IMR-90 (cell line): ENCODE measurements around the gene CTXN3. TPM values are rescaled to one million over a fixed set of nuclear protein-coding genes. Genes with fewer than 3 reads are reported as not detected.

Experiments used
- ATAC-seq: fragments of 200-7000 bp; cut with Tn5 transposase; 2 replicates; pipeline ENCODE4 v1.9.1; 2020; ENCODE audit warnings: low read depth, mild to moderate bottlenecking, moderate library complexity
- BruUV-seq: library from RNA; stranded (reverse); fragments of 400-500 nt; replicated peaks from 2 replicates; lab custom pipeline; 2021; lab: Mats Ljungman, UMichigan
- CTCF ChIA-PET: fragments of 300-600 bp; formaldehyde crosslinking; extraction: SDS; loops from one replicate; lab custom pipeline; 2021; ENCODE audit warnings: antibody characterized with exemption; lab: Yijun Ruan, JAX
- POLR2A ChIA-PET: fragments of 300-600 bp; sonication (Branson Sonifier 250); formaldehyde crosslinking; loops from one replicate; lab custom pipeline; 2022; ENCODE audit warnings: antibody characterized with exemption; ENCODE audit not compliant: unreplicated experiment; lab: Charles Lee
- DNase-seq: peaks from one replicate; pipeline ENCODE4 v3.0.0; 2013
- H2AFZ ChIP-seq: replicated peaks from 2 replicates; pipeline ENCODE3; 2013; ENCODE audit warnings: low read length, mild to moderate bottlenecking; ENCODE audit not compliant: poor library complexity
- H2AK5ac ChIP-seq: 2 replicates; pipeline ENCODE4 v1.6.1; 2013; ENCODE audit warnings: low read depth, low read length, inconsistent platforms
- H2AK9ac ChIP-seq: replicated peaks from 2 replicates; pipeline ENCODE3; 2013; ENCODE audit warnings: mild to moderate bottlenecking, low read depth, low read length, moderate library complexity; ENCODE audit not compliant: poor library complexity
- H2BK120ac ChIP-seq: 2 replicates; pipeline ENCODE4 v1.6.1; 2013; ENCODE audit warnings: low read depth, low read length, inconsistent platforms
- H2BK15ac ChIP-seq: 3 replicates; pipeline ENCODE4 v1.6.1; 2013; ENCODE audit warnings: low read depth, low read length, inconsistent platforms
- H2BK20ac ChIP-seq: 2 replicates; pipeline ENCODE4 v1.6.1; 2013; ENCODE audit warnings: low read depth, mild to moderate bottlenecking, inconsistent platforms, low read length, moderate library complexity
- H2BK5ac ChIP-seq: 2 replicates; pipeline ENCODE4 v1.6.1; 2013; ENCODE audit warnings: mild to moderate bottlenecking, low read depth, low read length, inconsistent platforms; ENCODE audit not compliant: poor library complexity, severe bottlenecking
- H3K14ac ChIP-seq: replicated peaks from 2 replicates; pipeline ENCODE4 v1.6.1; 2013; ENCODE audit warnings: low read depth, low read length, inconsistent platforms
- H3K18ac ChIP-seq: 2 replicates; pipeline ENCODE4 v1.6.1; 2013; ENCODE audit warnings: low read depth, low read length, control low read depth
- H3K23ac ChIP-seq: 2 replicates; pipeline ENCODE4 v1.6.1; 2013; ENCODE audit warnings: low read depth, low read length, inconsistent platforms
- H3K27ac ChIP-seq: 2 replicates; pipeline ENCODE4 v1.5.1; 2013; ENCODE audit warnings: mild to moderate bottlenecking, control low read depth, low read length; ENCODE audit not compliant: insufficient read depth
- H3K27me3 ChIP-seq: 2 replicates; pipeline ENCODE4 v1.6.1; 2013; ENCODE audit warnings: low read length; ENCODE audit not compliant: control insufficient read depth, insufficient read depth
- H3K36me3 ChIP-seq: 2 replicates; pipeline ENCODE4 v1.6.1; 2013; ENCODE audit warnings: low read length, mixed read lengths; ENCODE audit not compliant: control insufficient read depth, insufficient read depth
- H3K4ac ChIP-seq: 2 replicates; pipeline ENCODE4 v1.6.1; 2013; ENCODE audit warnings: low read depth, low read length, inconsistent platforms
- H3K4me1 ChIP-seq: 2 replicates; pipeline ENCODE4 v1.6.1; 2013; ENCODE audit warnings: low read length, mixed read lengths; ENCODE audit not compliant: control insufficient read depth, insufficient read depth
- H3K4me2 ChIP-seq: 2 replicates; pipeline ENCODE4 v1.6.1; 2013; ENCODE audit warnings: low read depth, mild to moderate bottlenecking, control low read depth, low read length, moderate library complexity
- H3K4me3 ChIP-seq: 2 replicates; pipeline ENCODE4 v1.5.1; 2013; ENCODE audit warnings: low read depth, mild to moderate bottlenecking, control low read depth, low read length, moderate library complexity; ENCODE audit not compliant: insufficient read depth
- H3K56ac ChIP-seq: 2 replicates; pipeline ENCODE4 v1.6.1; 2013; ENCODE audit warnings: low read length, inconsistent platforms; ENCODE audit not compliant: insufficient read depth; ENCODE audit errors: extremely low read depth
- H3K79me1 ChIP-seq, 2 experiments: 2 replicates each; pipeline ENCODE4 v1.6.1; 2013; ENCODE audit warnings: low read length in 2 of 2, inconsistent platforms in 1 of 2, low read depth in 1 of 2
- H3K9ac ChIP-seq: 2 replicates; pipeline ENCODE4 v1.6.1; 2013; ENCODE audit warnings: low read depth, low read length, control low read depth
- H3K9me1 ChIP-seq: 2 replicates; pipeline ENCODE4 v1.6.1; 2013; ENCODE audit warnings: low read length, inconsistent platforms; ENCODE audit not compliant: insufficient read depth
- H3K9me3 ChIP-seq: 2 replicates; pipeline ENCODE4 v1.6.1; 2013; ENCODE audit warnings: low read length; ENCODE audit not compliant: control insufficient read depth, insufficient read depth
- H4K20me1 ChIP-seq: 2 replicates; pipeline ENCODE4 v1.6.1; 2013; ENCODE audit warnings: low read length, inconsistent platforms; ENCODE audit not compliant: insufficient read depth
- H4K5ac ChIP-seq: 2 replicates; pipeline ENCODE4 v1.6.1; 2013; ENCODE audit warnings: mild to moderate bottlenecking, low read depth, low read length, control low read depth
- H4K8ac ChIP-seq, 2 experiments: 2 replicates each; pipeline ENCODE4 v1.6.1; 2013; ENCODE audit warnings: low read depth in 2 of 2, low read length in 2 of 2, control low read depth in 1 of 2, inconsistent platforms in 1 of 2
- H4K91ac ChIP-seq: 2 replicates; pipeline ENCODE4 v1.6.1; 2013; ENCODE audit warnings: low read depth, low read length, inconsistent platforms; ENCODE audit not compliant: insufficient read depth
- CEBPB ChIP-seq: IDR thresholded peaks from 2 replicates; pipeline ENCODE4 v1.6.1; 2012; ENCODE audit warnings: low read depth, low read length, improper control_type of control experiment
- MAZ ChIP-seq: IDR thresholded peaks from 2 replicates; pipeline ENCODE4 v1.6.1; 2012; ENCODE audit warnings: low read depth, mild to moderate bottlenecking, low read length, improper control_type of control experiment, moderate library complexity, borderline replicate concordance
- NFE2L2 ChIP-seq: fragments of 150-350 bp; IDR thresholded peaks from 2 replicates; pipeline ENCODE4 v1.6.1; 2016; ENCODE audit warnings: low read depth, mild to moderate bottlenecking, low read length
- RFX5 ChIP-seq: IDR thresholded peaks from 2 replicates; pipeline ENCODE4 v1.8.0; 2012; ENCODE audit warnings: low read depth, mild to moderate bottlenecking, low read length, moderate library complexity
- SMC3 ChIP-seq: fragments of 150-350 bp; IDR thresholded peaks from 2 replicates; pipeline ENCODE4 v1.6.1; 2016; ENCODE audit warnings: low read depth, mild to moderate bottlenecking, antibody characterized with exemption, low read length, moderate library complexity
- WGBS, 2 experiments: methylation state at CpG; one replicate each; pipeline versions ENCODE4 v1.1.5 to v1.1.7; 2013; ENCODE audit warnings: missing lambda C conversion rate in 2 of 2; ENCODE audit not compliant: insufficient read length in 1 of 2; ENCODE audit errors: extremely low coverage in 2 of 2; 5-methylcytosine and 5-hydroxymethylcytosine counted together
- dilution Hi-C: fragments of 300-500 bp; cut with HindIII; formaldehyde crosslinking; loops from one replicate; pipeline ENCODE4 v1.14.3; 2018; ENCODE audit warnings: low sequenced_read_pairs; ENCODE audit not compliant: unreplicated experiment
- in situ Hi-C: fragments of 300-500 bp; cut with MboI; formaldehyde crosslinking; loops from 3 replicates; pipeline ENCODE4 v1.14.3; 2019; ENCODE audit warnings: low sequenced_read_pairs, inconsistent platforms, mixed read lengths
- intact Hi-C: fragments of 100-400 bp; cut with micrococcal nuclease; formaldehyde crosslinking; loops from 2 replicates; pipeline ENCODE4 v1.10.0; 2022
- polyA plus RNA-seq, 3 experiments: library from polyadenylated mRNA; depleted of rRNA; stranded (reverse); fragments of >200 nt; gene quantifications; 2 replicates each; pipeline ENCODE4 v1.2.3, GENCODE V29; 2012; ENCODE audit warnings: low replicate concordance in 1 of 3
- total RNA-seq: library from RNA; depleted of rRNA; stranded (reverse); fragments of >200 nt; gene quantifications from 2 replicates; pipeline ENCODE4 v1.2.3, GENCODE V29; 2012
- TF ChIP-seq, protein P1 (sequence below): conservative IDR thresholded peaks from 2 replicates; pipeline ENCODE4 v1.5.1; 2012; ENCODE audit warnings: mild to moderate bottlenecking, low read depth, low read length, improper control_type of control experiment

The CTXN3 gene
- total and polyA plus RNA-seq, 2 of the 4 experiments (the other 2 are of a cell fraction), result not detected

GRCh38 chr5:127683008-127683407 lies 34.1 kb downstream of the CTXN3 start:
- no peak for DNase-seq
- Histone ChIP-seq H2BK5ac (no peak overlapping the region), H4K5ac (no peak overlapping the region), H3K4me2 (no peak overlapping the region), H3K79me1 (no peaks in the 10 kb centered on the region), H3K9me1 (no peaks in the 10 kb centered on the region), H4K8ac (no peak overlapping the region), H4K20me1 (no peaks in the 10 kb centered on the region), H3K27me3 (no peaks in the 10 kb centered on the region), H3K4me3 (no peak overlapping the region), H2AK9ac (no peak overlapping the region), H3K9me3 (no peaks in the 10 kb centered on the region), H2AK5ac (no peak overlapping the region), H2BK20ac (no peak overlapping the region), H2AFZ (no peak overlapping the region), H3K23ac (no peak overlapping the region), H3K56ac (no peak overlapping the region), H3K14ac (no peak overlapping the region), H3K18ac (no peak overlapping the region), H3K27ac (no peak overlapping the region), H3K4me1 (no peaks in the 10 kb centered on the region), H3K36me3 (no peaks in the 10 kb centered on the region), H3K4ac (no peak overlapping the region), H2BK15ac (no peak overlapping the region), H2BK120ac (no peak overlapping the region), H4K91ac (no peak overlapping the region), H3K9ac (no peak overlapping the region)
- BruUV-seq, result no TSS peak
- in situ Hi-C loops, result no loop called here
- POLR2A ChIA-PET, result no interaction called here
- dilution Hi-C loops, result no loop called here
- TF ChIP-seq, protein P1, sequence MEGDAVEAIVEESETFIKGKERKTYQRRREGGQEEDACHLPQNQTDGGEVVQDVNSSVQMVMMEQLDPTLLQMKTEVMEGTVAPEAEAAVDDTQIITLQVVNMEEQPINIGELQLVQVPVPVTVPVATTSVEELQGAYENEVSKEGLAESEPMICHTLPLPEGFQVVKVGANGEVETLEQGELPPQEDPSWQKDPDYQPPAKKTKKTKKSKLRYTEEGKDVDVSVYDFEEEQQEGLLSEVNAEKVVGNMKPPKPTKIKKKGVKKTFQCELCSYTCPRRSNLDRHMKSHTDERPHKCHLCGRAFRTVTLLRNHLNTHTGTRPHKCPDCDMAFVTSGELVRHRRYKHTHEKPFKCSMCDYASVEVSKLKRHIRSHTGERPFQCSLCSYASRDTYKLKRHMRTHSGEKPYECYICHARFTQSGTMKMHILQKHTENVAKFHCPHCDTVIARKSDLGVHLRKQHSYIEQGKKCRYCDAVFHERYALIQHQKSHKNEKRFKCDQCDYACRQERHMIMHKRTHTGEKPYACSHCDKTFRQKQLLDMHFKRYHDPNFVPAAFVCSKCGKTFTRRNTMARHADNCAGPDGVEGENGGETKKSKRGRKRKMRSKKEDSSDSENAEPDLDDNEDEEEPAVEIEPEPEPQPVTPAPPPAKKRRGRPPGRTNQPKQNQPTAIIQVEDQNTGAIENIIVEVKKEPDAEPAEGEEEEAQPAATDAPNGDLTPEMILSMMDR, result no peak
- TF ChIP-seq SMC3 (no peak), MAZ (no peak), NFE2L2 (no peak), CEBPB (no peak), RFX5 (no peak)
- WGBS, 2 experiments, result no CpG with 5 or more reads among the region's 4 CpGs
- CTCF ChIA-PET, result no interaction called here
- intact Hi-C loops, result no loop called here
- no peak for ATAC-seq
